ENCODE data around the gene FOXP1. TPM values are rescaled to one million over a fixed set of nuclear protein-coding genes. Genes with fewer than 3 reads are reported as not detected.

The FOXP1 gene
- total and polyA plus RNA-seq, 9 of the 15 experiments (the other 6 are each of a cell fraction or from before 2014, with no cell fraction given): 7.7 to 34.5 (median 13.7) TPM

DNA sequence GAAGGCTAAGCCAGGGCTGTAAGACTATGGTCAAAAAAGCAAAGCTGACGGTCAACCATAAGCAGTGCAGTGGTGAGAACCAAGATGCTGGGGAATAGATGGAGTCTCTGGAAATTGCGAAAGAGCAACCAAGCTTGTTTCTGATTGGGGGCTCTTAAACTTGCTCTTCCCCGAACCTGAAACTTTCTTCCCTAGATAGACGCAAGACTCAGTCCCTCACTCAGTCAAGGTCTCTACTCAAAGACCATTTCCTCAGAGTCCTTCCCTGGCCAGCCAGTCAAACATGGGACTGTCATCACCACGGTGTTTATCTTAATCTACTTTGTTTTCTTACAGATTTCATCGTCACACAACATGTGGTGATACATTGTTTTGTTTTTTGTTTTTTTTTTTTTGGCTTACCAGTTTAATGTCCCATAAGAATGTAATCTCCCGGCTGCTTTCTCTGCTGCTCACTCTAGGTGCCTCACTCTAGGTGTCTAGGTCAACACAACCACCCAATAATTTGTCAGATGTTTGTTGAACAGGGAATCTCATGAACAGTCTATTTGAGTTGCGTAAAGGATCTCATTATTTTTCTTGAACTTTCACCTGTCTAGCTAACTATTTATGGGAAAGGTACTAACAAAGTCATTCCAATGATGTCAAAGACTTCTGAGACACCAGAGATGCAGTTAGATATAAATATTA, 495.4 kb downstream of the FOXP1 start:
- in situ Hi-C loops (cut with MboI): no loop called here
- no peaks in the 10 kb centered on the region for H3K4me1 ChIP-seq (replicated peaks in 1 of 2; ENCODE audit: control insufficient read depth in 2 of 2, insufficient read depth in 2 of 2, low read length in 2 of 2)
- H3K9ac ChIP-seq (ENCODE audit: insufficient read depth in 1 of 2, low read depth in 2 of 2, low read length in 2 of 2): no peak overlapping the region
- no peaks in the 10 kb centered on the region for H3K9me3 ChIP-seq (replicated peaks; ENCODE audit: control insufficient read depth, insufficient read depth, low read depth, low read length)
- no peak for ATAC-seq
- intact Hi-C loops (cut with micrococcal nuclease): no loop called here
- no peak for DNase-seq (ENCODE audit: extremely low read depth in 1 of 4, low spot score in 3 of 4)
- no TSS peak for BruUV-seq (replicated peaks)
- no peaks in the 10 kb centered on the region for H3K9me1 ChIP-seq (ENCODE audit: control insufficient read depth, insufficient read depth, low read length)
- ChIA-PET CTCF (ENCODE audit: low intra/inter-chr PET ratio) (no interaction called here), POLR2A (no interaction called here)
- H2AFZ ChIP-seq (ENCODE audit: low read depth, low read length): no peak overlapping the region
- no peak overlapping the region for H3K4me2 ChIP-seq (ENCODE audit: insufficient read depth, low read length)
- 73% methylated on average over 7 of the region's 8 CpGs for WGBS (ENCODE audit: insufficient coverage, low coverage, missing lambda C conversion rate)
- 0 out of 2 replicates have a peak, but pooled peaks cover 3% of the 10 kb centered on the region for H4K20me1 ChIP-seq (replicated peaks; ENCODE audit: control insufficient read depth, insufficient read depth, low read length)
- TF ChIP-seq ZNF780A (CRISPR knock-in tag; IDR thresholded peaks at IDR 0.05) (no peak), CEBPB (tag; IDR thresholded peaks at IDR 0.05) (peak; percentile 50)
- TF ChIP-seq, protein P1, sequence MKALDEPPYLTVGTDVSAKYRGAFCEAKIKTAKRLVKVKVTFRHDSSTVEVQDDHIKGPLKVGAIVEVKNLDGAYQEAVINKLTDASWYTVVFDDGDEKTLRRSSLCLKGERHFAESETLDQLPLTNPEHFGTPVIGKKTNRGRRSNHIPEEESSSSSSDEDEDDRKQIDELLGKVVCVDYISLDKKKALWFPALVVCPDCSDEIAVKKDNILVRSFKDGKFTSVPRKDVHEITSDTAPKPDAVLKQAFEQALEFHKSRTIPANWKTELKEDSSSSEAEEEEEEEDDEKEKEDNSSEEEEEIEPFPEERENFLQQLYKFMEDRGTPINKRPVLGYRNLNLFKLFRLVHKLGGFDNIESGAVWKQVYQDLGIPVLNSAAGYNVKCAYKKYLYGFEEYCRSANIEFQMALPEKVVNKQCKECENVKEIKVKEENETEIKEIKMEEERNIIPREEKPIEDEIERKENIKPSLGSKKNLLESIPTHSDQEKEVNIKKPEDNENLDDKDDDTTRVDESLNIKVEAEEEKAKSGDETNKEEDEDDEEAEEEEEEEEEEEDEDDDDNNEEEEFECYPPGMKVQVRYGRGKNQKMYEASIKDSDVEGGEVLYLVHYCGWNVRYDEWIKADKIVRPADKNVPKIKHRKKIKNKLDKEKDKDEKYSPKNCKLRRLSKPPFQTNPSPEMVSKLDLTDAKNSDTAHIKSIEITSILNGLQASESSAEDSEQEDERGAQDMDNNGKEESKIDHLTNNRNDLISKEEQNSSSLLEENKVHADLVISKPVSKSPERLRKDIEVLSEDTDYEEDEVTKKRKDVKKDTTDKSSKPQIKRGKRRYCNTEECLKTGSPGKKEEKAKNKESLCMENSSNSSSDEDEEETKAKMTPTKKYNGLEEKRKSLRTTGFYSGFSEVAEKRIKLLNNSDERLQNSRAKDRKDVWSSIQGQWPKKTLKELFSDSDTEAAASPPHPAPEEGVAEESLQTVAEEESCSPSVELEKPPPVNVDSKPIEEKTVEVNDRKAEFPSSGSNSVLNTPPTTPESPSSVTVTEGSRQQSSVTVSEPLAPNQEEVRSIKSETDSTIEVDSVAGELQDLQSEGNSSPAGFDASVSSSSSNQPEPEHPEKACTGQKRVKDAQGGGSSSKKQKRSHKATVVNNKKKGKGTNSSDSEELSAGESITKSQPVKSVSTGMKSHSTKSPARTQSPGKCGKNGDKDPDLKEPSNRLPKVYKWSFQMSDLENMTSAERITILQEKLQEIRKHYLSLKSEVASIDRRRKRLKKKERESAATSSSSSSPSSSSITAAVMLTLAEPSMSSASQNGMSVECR (CRISPR knock-in tag; IDR thresholded peaks at IDR 0.05): no peak
- no peaks in the 10 kb centered on the region for H3K27me3 ChIP-seq (ENCODE audit: control insufficient read depth in 2 of 2, insufficient read depth in 2 of 2, low read length in 2 of 2)
- H3K79me2 ChIP-seq (ENCODE audit: control insufficient read depth, insufficient read depth, low read length): no peaks in the 10 kb centered on the region; the same call in 1 of the 3 replicates
- H3K4me3 ChIP-seq: no peak overlapping the region
- peaks cover 4% of the 10 kb centered on the region; the same call in 1 of the 3 replicates for H3K36me3 ChIP-seq (ENCODE audit: control insufficient read depth, insufficient read depth, low read length)
- no peak overlapping the region for H3K27ac ChIP-seq (ENCODE audit: extremely low read depth, low read depth, low read length)
- FAIRE-seq: no peak
